ENCODE data around the gene PLEKHM3. TPM values are rescaled to one million over a fixed set of nuclear protein-coding genes. Genes with fewer than 3 reads are reported as not detected.

PLEKHM3 gene
- total and polyA plus RNA-seq, 4 experiments from 2014 or later, result 2.9 to 16.1 (median 9.3) TPM

GRCh38 chr2:207975921-207976320 is 49.4 kb downstream of the PLEKHM3 start:
- H3K27ac Mint-ChIP-seq, result no peak overlapping the region
- H3K27me3 Mint-ChIP-seq, result no peaks in the 10 kb centered on the region
- Histone ChIP-seq H3K4me1 (ENCODE audit: insufficient read depth, low read length) (no peaks in the 10 kb centered on the region), H3K9me3 (ENCODE audit: control insufficient read depth in 1 of 2, low read length in 2 of 2) (no peaks in the 10 kb centered on the region), H3K27me3 (ENCODE audit: insufficient read depth, low read length) (no peaks in the 10 kb centered on the region), H3K27ac (ENCODE audit: low read depth, low read length) (no peak overlapping the region), H3K36me3 (ENCODE audit: insufficient read depth, low read length) (peaks cover 10% of the 10 kb centered on the region), H3K4me3 (ENCODE audit: low read length in 2 of 2) (no peak overlapping the region)
- ChIA-PET POLR2A (ENCODE audit: partially characterized antibody) (no interaction called here), CTCF (ENCODE audit: partially characterized antibody) (interaction anchor here (1.3 to 2.1 kb wide), 3 partner anchors 66 to 350 kb away, joined by 4 to 8 read pairs (median 6); partner anchors contain the start of gene METTL21A)
- no peaks in the 10 kb centered on the region for H3K9me3 Mint-ChIP-seq
- peaks cover 6 to 9% of the 10 kb centered on the region in 2 donors for H3K36me3 Mint-ChIP-seq
- no peak for DNase-seq
- H3K4me1 Mint-ChIP-seq, result peaks cover 3 to 15% (median 7%) of the 10 kb centered on the region in 4 donors
- intact Hi-C loops (cut with micrococcal nuclease), result no loop called here
- H3K4me3 Mint-ChIP-seq, result no peak overlapping the region

- intact Hi-C loops (cut with micrococcal nuclease), result loop anchor here (5.0 kb wide), 1 partner anchor 1282 kb away; no protein-coding TSS in a partner anchor
- Histone ChIP-seq H3K4me1 (ENCODE audit: insufficient read depth, low read length) (no peaks in the 10 kb centered on the region), H3K4me3 (ENCODE audit: low read length in 2 of 2) (no peak overlapping the region), H3K36me3 (ENCODE audit: insufficient read depth, low read length) (peaks cover 10% of the 10 kb centered on the region), H3K27ac (ENCODE audit: low read depth, low read length) (no peak overlapping the region), H3K9me3 (ENCODE audit: control insufficient read depth in 1 of 2, low read length in 2 of 2) (no peaks in the 10 kb centered on the region), H3K27me3 (ENCODE audit: insufficient read depth, low read length) (no peaks in the 10 kb centered on the region)
- H3K4me1 Mint-ChIP-seq, result peaks cover 0 to 20% (median 5%) of the 10 kb centered on the region in 4 donors
- ChIA-PET CTCF (ENCODE audit: partially characterized antibody) (interaction anchor here (0.8 to 3.1 kb wide), 6 partner anchors 26 to 349 kb away, joined by 3 to 18 read pairs (median 5); partner anchors contain the start of gene METTL21A), POLR2A (ENCODE audit: partially characterized antibody) (no interaction called here)
- no peaks in the 10 kb centered on the region for H3K27me3 Mint-ChIP-seq
- no peak overlapping the region for H3K27ac Mint-ChIP-seq
- H3K4me3 Mint-ChIP-seq, result no peak overlapping the region
- no peaks in the 10 kb centered on the region for H3K9me3 Mint-ChIP-seq
- DNase-seq, result no peak
- H3K36me3 Mint-ChIP-seq, result peaks cover 6 to 9% of the 10 kb centered on the region in 2 donors
Measured at GRCh38 chr2:207974216-207974605, 51.1 kb downstream of the PLEKHM3 start.

- Mint-ChIP-seq H3K4me1 (peaks cover 0 to 16% (median 5%) of the 10 kb centered on the region in 4 donors), H3K9me3 (no peaks in the 10 kb centered on the region), H3K27me3 (no peaks in the 10 kb centered on the region), H3K4me3 (no peak overlapping the region), H3K27ac (no peak overlapping the region), H3K36me3 (peaks cover under 1 to 2% of the 10 kb centered on the region in 2 donors)
- POLR2A ChIA-PET (ENCODE audit: partially characterized antibody), result no interaction called here
- no peaks in the 10 kb centered on the region for H3K9me3 ChIP-seq (ENCODE audit: control insufficient read depth in 1 of 2, low read length in 2 of 2)
- DNase-seq, result no peak
- H3K36me3 ChIP-seq (ENCODE audit: insufficient read depth, low read length), result no peaks in the 10 kb centered on the region
- H3K4me3 ChIP-seq (ENCODE audit: low read length in 2 of 2), result no peak overlapping the region
- CTCF ChIA-PET (ENCODE audit: partially characterized antibody), result interaction anchor here (0.9 to 2.2 kb wide), 6 partner anchors 30 to 427 kb away, joined by 3 to 8 read pairs (median 4); partner anchors contain the start of gene METTL21A
- H3K4me1 ChIP-seq (ENCODE audit: insufficient read depth, low read length), result no peaks in the 10 kb centered on the region
- no peak overlapping the region for H3K27ac ChIP-seq (ENCODE audit: low read depth, low read length)
- intact Hi-C loops (cut with micrococcal nuclease), result loop anchor here (5.0 kb wide), 1 partner anchor 1279 kb away; no protein-coding TSS in a partner anchor
- H3K27me3 ChIP-seq (ENCODE audit: insufficient read depth, low read length), result no peaks in the 10 kb centered on the region
Measured at GRCh38 chr2:207970826-207971180, 54.5 kb downstream of the PLEKHM3 start.

- no peak for DNase-seq
- H3K27ac ChIP-seq (ENCODE audit: low read depth, low read length), result no peak overlapping the region
- peaks cover under 1 to 2% of the 10 kb centered on the region in 2 donors for H3K36me3 Mint-ChIP-seq
- H3K4me1 ChIP-seq (ENCODE audit: insufficient read depth, low read length), result no peaks in the 10 kb centered on the region
- CTCF ChIA-PET (ENCODE audit: partially characterized antibody), result interaction anchor here (1.2 to 2.2 kb wide), 3 partner anchors 31 to 224 kb away, joined by 3 to 8 read pairs (median 3); no protein-coding TSS in a partner anchor
- H3K4me3 Mint-ChIP-seq, result no peak overlapping the region
- POLR2A ChIA-PET (ENCODE audit: partially characterized antibody), result no interaction called here
- H3K4me1 Mint-ChIP-seq, result peaks cover 0 to 16% (median 5%) of the 10 kb centered on the region in 4 donors
- no peak overlapping the region for H3K27ac Mint-ChIP-seq
- no peaks in the 10 kb centered on the region for H3K36me3 ChIP-seq (ENCODE audit: insufficient read depth, low read length)
- H3K9me3 Mint-ChIP-seq, result no peaks in the 10 kb centered on the region
- H3K4me3 ChIP-seq (ENCODE audit: low read length in 2 of 2), result no peak overlapping the region
- no peaks in the 10 kb centered on the region for H3K27me3 Mint-ChIP-seq
- intact Hi-C loops (cut with micrococcal nuclease), result loop anchor here (5.0 kb wide), 1 partner anchor 1278 kb away; no protein-coding TSS in a partner anchor
- no peaks in the 10 kb centered on the region for H3K27me3 ChIP-seq (ENCODE audit: insufficient read depth, low read length)
- no peaks in the 10 kb centered on the region for H3K9me3 ChIP-seq (ENCODE audit: control insufficient read depth in 1 of 2, low read length in 2 of 2)
Measured at GRCh38 chr2:207970147-207970825, 55.0 kb downstream of the PLEKHM3 start.

GRCh38 chr2:207969249-207969648 is 56.1 kb downstream of the PLEKHM3 start:
- Mint-ChIP-seq H3K36me3 (peaks cover 0 to 11% of the 10 kb centered on the region in 2 donors), H3K4me1 (peaks cover 0 to 15% (median 5%) of the 10 kb centered on the region in 4 donors), H3K27ac (no peak overlapping the region), H3K4me3 (no peak overlapping the region), H3K27me3 (no peaks in the 10 kb centered on the region), H3K9me3 (no peaks in the 10 kb centered on the region)
- H3K4me3 ChIP-seq (ENCODE audit: low read length in 2 of 2), result no peak overlapping the region
- H3K4me1 ChIP-seq (ENCODE audit: insufficient read depth, low read length), result no peaks in the 10 kb centered on the region
- ChIA-PET POLR2A (ENCODE audit: partially characterized antibody) (no interaction called here), CTCF (ENCODE audit: partially characterized antibody) (interaction anchor here (1.4 kb wide), 1 partner anchor 32 kb away, joined by 3 read pairs; no protein-coding TSS in a partner anchor)
- H3K36me3 ChIP-seq (ENCODE audit: insufficient read depth, low read length), result no peaks in the 10 kb centered on the region
- intact Hi-C loops (cut with micrococcal nuclease), result no loop called here
- H3K27me3 ChIP-seq (ENCODE audit: insufficient read depth, low read length), result no peaks in the 10 kb centered on the region
- no peak for DNase-seq
- no peak overlapping the region for H3K27ac ChIP-seq (ENCODE audit: low read depth, low read length)
- H3K9me3 ChIP-seq (ENCODE audit: control insufficient read depth in 1 of 2, low read length in 2 of 2), result no peaks in the 10 kb centered on the region

- CTCF ChIA-PET (ENCODE audit: partially characterized antibody), result interaction anchor here (1.0 kb wide), 1 partner anchor 221 kb away, joined by 3 read pairs; no protein-coding TSS in a partner anchor
- Mint-ChIP-seq H3K36me3 (peaks cover 15 to 26% of the 10 kb centered on the region in 2 donors), H3K4me1 (peaks cover 0 to 6% (median 5%) of the 10 kb centered on the region in 4 donors), H3K9me3 (peaks cover 2 to 11% (median 10%) of the 10 kb centered on the region in 8 donors), H3K27ac (peak overlapping the region in 1 of 7 donors; percentile 2), H3K27me3 (no peaks in the 10 kb centered on the region), H3K4me3 (no peak overlapping the region)
- Histone ChIP-seq H3K9me3 (ENCODE audit: control insufficient read depth in 1 of 2, low read length in 2 of 2) (peaks cover 0 to 4% of the 10 kb centered on the region in 2 donors), H3K27me3 (ENCODE audit: insufficient read depth, low read length) (no peaks in the 10 kb centered on the region), H3K36me3 (ENCODE audit: insufficient read depth, low read length) (no peaks in the 10 kb centered on the region), H3K27ac (ENCODE audit: low read depth, low read length) (no peak overlapping the region), H3K4me1 (ENCODE audit: insufficient read depth, low read length) (no peaks in the 10 kb centered on the region), H3K4me3 (ENCODE audit: low read length in 2 of 2) (no peak overlapping the region)
- POLR2A ChIA-PET (ENCODE audit: partially characterized antibody), result no interaction called here
- no peak for DNase-seq
- intact Hi-C loops (cut with micrococcal nuclease), result no loop called here
Measured at GRCh38 chr2:207967121-207967520, 58.2 kb downstream of the PLEKHM3 start.

- CTCF ChIA-PET (ENCODE audit: partially characterized antibody), result no interaction called here
- H3K36me3 Mint-ChIP-seq, result peaks cover 19 to 43% of the 10 kb centered on the region in 2 donors
Measured at GRCh38 chr2:207960911-207961310, 64.4 kb downstream of the PLEKHM3 start.

More at GRCh38 chr2:207960911-207961310, 64.4 kb downstream of the PLEKHM3 start:
- no peaks in the 10 kb centered on the region for H3K4me1 ChIP-seq (ENCODE audit: insufficient read depth, low read length)
- intact Hi-C loops (cut with micrococcal nuclease), result no loop called here
- Mint-ChIP-seq H3K9me3 (peaks cover 2 to 17% (median 12%) of the 10 kb centered on the region in 8 donors), H3K4me1 (peaks cover 0 to 6% (median 4%) of the 10 kb centered on the region in 4 donors), H3K4me3 (no peak overlapping the region), H3K27me3 (no peaks in the 10 kb centered on the region), H3K27ac (no peak overlapping the region)
- DNase-seq, result no peak
- POLR2A ChIA-PET (ENCODE audit: partially characterized antibody), result no interaction called here
- no peaks in the 10 kb centered on the region for H3K36me3 ChIP-seq (ENCODE audit: insufficient read depth, low read length)
- H3K4me3 ChIP-seq (ENCODE audit: low read length in 2 of 2), result no peak overlapping the region
- H3K27me3 ChIP-seq (ENCODE audit: insufficient read depth, low read length), result no peaks in the 10 kb centered on the region
- H3K9me3 ChIP-seq (ENCODE audit: control insufficient read depth in 1 of 2, low read length in 2 of 2), result peaks cover 0 to 4% of the 10 kb centered on the region in 2 donors
- H3K27ac ChIP-seq (ENCODE audit: low read depth, low read length), result no peak overlapping the region

Measured in CD4-positive, alpha-beta memory T cell (primary cell).